Stimulated activated CD8-positive, alpha-beta memory T cell treated with anti-CD3 and anti-CD28 coated beads, Interleukin-7, amount 100 ng/mL, for 1 hour (primary cell): ENCODE data around the gene RXRA.

Source experiments
- DNase-seq, 2 donors: peaks; one replicate each; pipeline ENCODE4 v3.0.0-alpha.2; 2020; ENCODE audit warnings: low read depth in 2 of 2

RXRA gene

GRCh38 chr9:134472256-134472655, 146.0 kb downstream of the RXRA start:
- DNase-seq, result no peak

DNA sequence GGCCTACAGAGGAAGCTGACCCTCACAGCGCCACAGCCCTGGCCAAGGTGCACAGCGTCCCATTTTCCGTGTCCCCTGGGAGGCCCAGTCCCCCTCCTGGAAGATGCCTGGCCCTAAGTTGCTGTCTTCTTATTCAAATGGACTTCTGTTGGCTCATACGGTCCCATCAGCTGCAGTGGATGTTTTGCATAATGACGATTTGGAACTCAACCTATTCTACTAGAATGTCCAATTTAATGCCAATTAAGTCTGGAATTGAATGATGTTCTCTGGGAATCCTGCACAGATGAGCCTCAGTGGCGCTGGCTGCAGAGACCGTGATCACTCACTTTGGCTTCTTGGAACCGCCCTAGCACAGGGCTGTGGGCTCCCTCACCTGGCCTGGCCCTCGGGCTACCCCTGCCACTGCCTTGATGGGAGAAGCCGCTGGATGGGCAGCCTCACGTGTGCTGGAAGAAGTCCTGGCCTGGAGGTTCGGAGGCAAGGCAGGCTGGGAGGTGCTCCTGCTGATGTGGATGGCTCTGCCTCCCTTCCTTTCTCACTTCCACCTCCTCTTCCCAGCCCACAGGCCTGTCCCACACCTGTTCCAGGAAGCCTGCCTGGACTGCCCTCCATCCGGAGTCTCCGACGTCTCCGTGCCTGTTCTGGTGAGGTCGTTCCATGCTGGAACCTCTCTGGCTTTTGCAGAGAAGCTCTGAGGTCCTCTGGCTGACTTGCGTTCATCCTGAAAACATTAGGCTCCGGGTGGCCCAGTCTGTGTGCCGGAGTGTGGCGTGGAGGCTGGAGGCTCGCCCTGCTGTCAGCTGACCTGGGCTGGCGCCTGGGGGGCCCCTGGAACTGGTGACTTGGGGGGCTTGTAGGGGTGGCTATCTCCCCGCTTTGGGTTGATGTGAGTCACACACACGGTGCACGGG, 147.1 kb downstream of the RXRA start:
- no peak for DNase-seq

DNA sequence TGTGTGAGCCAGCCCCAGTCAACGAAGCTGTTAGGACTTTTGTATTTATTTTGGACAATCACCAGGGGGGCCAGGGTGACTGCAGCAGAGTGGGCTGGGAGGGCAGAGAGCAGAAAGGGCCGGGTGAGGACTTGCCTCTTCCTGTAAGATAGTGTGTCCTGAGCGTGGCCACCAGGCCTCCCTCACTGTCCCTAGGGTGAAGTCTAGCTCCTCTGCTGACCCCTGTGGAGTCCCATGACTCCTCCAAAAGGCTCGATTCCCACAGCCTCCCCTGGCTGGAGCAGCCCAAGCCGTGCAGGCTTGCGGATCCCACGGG, 147.8 kb downstream of the RXRA start:
- no peak for DNase-seq

DNA sequence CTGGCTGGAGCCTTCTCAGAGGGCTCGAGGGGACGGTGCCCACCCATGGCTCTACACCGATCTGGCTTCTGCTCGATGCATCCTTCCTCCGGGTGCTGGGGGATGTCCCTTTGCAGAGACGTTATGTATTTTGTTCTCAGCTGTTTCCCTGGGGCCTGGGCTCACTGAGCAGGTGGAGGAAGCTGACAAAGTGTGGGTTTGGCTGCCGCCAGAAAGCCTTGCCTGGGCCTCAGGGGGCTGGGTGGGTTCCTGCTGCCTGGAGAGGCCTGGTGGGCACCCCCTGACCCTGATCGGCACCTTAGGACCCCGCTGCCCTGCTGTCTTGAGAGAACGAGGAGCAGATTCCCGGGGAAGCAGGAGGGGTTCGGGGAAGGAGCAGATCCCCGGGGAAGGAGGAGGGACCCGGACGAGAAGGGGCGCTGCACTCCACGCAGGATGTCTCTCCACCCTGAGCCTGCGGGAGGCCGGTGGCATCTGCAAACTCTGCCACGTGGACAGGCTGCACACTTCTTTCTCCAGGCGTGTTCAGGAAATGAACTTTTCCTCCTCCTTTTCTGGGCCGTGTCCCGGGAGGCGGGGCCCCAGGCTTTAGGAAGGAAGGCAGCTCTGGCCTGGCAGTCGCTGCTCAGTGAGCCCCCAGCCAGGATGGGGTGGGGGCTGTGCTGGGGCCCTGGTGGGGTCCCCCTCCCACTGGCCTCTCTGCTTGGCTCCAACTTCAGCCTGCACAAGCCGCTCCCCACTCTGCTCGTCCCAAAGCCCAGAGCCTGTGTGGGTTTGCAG, 148.9 kb downstream of the RXRA start:
- DNase-seq, result no peak

DNA sequence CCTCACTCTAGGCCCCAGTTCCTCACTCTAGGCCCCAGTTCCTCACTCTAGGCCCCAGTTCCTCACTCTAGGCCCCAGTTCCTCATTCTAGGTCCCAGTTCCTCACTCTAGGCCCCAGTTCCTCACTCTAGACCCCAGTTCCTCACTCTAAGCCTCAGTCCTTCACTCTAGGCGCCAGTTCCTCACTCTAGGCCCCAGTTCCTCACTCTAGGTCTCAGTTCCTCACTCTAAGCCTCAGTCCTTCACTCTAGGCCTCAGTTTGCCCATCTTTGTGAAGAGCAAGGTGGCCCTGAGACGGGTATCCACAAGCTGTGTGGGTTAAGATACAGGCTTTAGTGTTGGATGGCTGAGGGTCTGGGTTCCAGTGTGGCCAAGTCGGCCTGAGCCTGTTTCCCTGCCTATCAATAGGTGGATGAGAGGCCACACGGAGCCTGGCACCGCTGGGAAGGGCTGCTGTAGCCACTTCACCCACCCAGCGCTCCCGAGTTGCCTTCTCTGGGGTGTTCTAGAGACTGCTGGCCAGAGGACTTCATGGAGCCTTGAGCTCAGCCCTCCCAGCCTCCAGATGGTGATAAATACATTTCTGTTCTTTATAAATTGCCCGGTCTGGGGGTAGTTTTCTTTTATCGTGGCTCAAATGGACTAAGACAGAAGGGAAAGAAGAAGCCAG, 150.2 kb downstream of the RXRA start:
- no peak for DNase-seq

GRCh38 chr9:134476942-134477335, 150.7 kb downstream of the RXRA start:
- DNase-seq, result no peak

GRCh38 chr9:134477342-134477925, 151.2 kb downstream of the RXRA start:
- DNase-seq, result no peak

DNA sequence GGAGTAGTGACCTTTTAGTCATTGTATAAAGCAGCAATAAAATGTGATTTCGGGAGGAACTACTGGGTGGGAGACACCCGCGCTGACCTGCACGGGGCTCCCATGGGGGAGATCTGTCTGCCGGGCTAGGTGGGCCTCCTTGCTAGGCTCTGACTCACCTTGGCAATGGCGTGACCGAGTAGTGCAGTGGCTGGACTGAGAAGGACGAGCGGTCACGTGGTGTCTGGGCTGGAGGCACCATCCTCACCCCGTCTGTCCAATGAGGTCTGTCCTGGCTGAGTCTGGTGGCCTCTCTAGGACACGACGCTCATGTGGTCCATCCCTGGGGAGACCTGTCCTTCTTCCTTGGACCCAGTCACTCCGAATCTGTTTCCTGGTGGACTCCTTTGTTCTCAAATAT, 151.7 kb downstream of the RXRA start:
- no peak for DNase-seq

- DNase-seq, result no peak
These were observed 155.5 kb downstream of the RXRA start for GRCh38 chr9:134481762-134482161.

DNA sequence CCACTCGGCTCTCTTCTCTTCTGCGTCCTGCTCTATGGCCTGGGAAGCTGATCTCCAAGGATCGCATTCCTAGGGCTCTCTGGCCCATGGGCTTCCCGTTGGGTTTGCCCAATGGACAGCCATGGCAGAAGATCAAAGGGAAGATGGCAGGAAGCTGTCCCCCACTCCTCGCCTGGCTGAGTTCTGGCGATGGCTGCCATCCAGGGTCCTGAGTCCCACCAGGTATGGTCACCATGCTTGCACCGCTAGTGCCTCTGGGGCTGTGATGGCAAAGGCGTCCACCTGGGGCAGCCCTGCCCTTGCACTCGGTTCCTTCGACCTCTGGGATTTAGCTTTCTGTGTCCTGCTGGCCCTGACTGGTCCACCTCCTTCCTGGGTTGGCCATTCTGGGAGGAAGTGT, 156.0 kb downstream of the RXRA start:
- no peak for DNase-seq

- no peak for DNase-seq
These were observed 157.3 kb downstream of the RXRA start for GRCh38 chr9:134483361-134484184.

- DNase-seq, result no peak
These were observed 158.2 kb downstream of the RXRA start for GRCh38 chr9:134484479-134484878.

GRCh38 chr9:134485653-134486052, 159.4 kb downstream of the RXRA start:
- DNase-seq, result no peak

- DNase-seq, result no peak
These were observed 159.9 kb downstream of the RXRA start for GRCh38 chr9:134486143-134486591.

- DNase-seq, result no peak
These were observed 160.3 kb downstream of the RXRA start for GRCh38 chr9:134486596-134486995.
